Activated CD4-positive, alpha-beta memory T cell treated with anti-CD3 and anti-CD28 coated beads, Interleukin-2, amount 10 ng/mL, durations not matched to agents 7 days and 5 days (primary cell): ENCODE results near the gene PRKCSH. TPM values are rescaled to one million over a fixed set of nuclear protein-coding genes. Genes with fewer than 3 reads are reported as not detected.
"Not testable (repeated sequence)": the region's sequence is repeated elsewhere in the genome, so short reads cannot be mapped to it uniquely, and the experiment has no call there.

ENCODE experiments used
- CTCF ChIA-PET: fragments of 350-600 bp; sonication (Branson Sonifier 250); formaldehyde crosslinking; loops from one replicate; lab custom pipeline; 2021; ENCODE audit warnings: antibody characterized with exemption, inconsistent platforms; lab: Charles Lee
- POLR2A ChIA-PET: fragments of 350-600 bp; sonication (Branson Sonifier 250); formaldehyde crosslinking; loops from one replicate; lab custom pipeline; 2021; ENCODE audit warnings: antibody characterized with exemption; lab: Charles Lee
- DNase-seq: peaks from one replicate; pipeline ENCODE4 v3.0.0-alpha.2; 2020
- H3K27ac Mint-ChIP-seq: one replicate; pipeline ENCODE4 v1.8.0; 2021; ENCODE audit warnings: mild to moderate bottlenecking, mixed read lengths
- H3K27me3 Mint-ChIP-seq: one replicate; pipeline ENCODE4 v1.8.0; 2021; ENCODE audit warnings: mixed read lengths
- H3K36me3 Mint-ChIP-seq: one replicate; pipeline ENCODE4 v1.8.0; 2021; ENCODE audit warnings: low read depth, mixed read lengths
- H3K4me1 Mint-ChIP-seq: one replicate; pipeline ENCODE4 v1.8.0; 2021; ENCODE audit warnings: mixed read lengths
- H3K4me3 Mint-ChIP-seq: one replicate; pipeline ENCODE4 v1.8.0; 2021; ENCODE audit warnings: mild to moderate bottlenecking, mixed read lengths
- H3K9me3 Mint-ChIP-seq: one replicate; pipeline ENCODE4 v1.8.0; 2021; ENCODE audit warnings: mixed read lengths
- total RNA-seq, 2 experiments: library from RNA; stranded (reverse); gene quantifications; one replicate each; pipeline ENCODE4 v1.2.3, GENCODE V29; 2021

The PRKCSH gene
- total RNA-seq, 2 experiments from 2014 or later: 315 to 318 TPM

GRCh38 chr19:11447347-11448262, 12.2 kb downstream of the PRKCSH start:
- POLR2A ChIA-PET: interaction anchor here (1.0 kb wide), 1 partner anchor 72 kb away, joined by 4 read pairs; no protein-coding TSS in a partner anchor
- no peaks in the 10 kb centered on the region for H3K4me1 Mint-ChIP-seq
- CTCF ChIA-PET: interaction anchor here (1.3 to 2.2 kb wide), 2 partner anchors 10 to 35 kb away, joined by 3 to 5 read pairs; no protein-coding TSS in a partner anchor

GRCh38 chr19:11448410-11448809, 13.0 kb downstream of the PRKCSH start:
- DNase-seq: no peak
- no peaks in the 10 kb centered on the region for H3K9me3 Mint-ChIP-seq

More at GRCh38 chr19:11447347-11448262, 12.2 kb downstream of the PRKCSH start:
- DNase-seq: no peak
- H3K9me3 Mint-ChIP-seq: no peaks in the 10 kb centered on the region
- H3K4me3 Mint-ChIP-seq: no peak overlapping the region
- H3K27ac Mint-ChIP-seq: no peak overlapping the region
- peaks cover 33% of the 10 kb centered on the region for H3K36me3 Mint-ChIP-seq
- no peaks in the 10 kb centered on the region for H3K27me3 Mint-ChIP-seq

GRCh38 chr19:11448923-11449554, 13.6 kb downstream of the PRKCSH start:
- Mint-ChIP-seq H3K27ac (no peak overlapping the region), H3K36me3 (peaks cover 27% of the 10 kb centered on the region), H3K27me3 (no peaks in the 10 kb centered on the region), H3K9me3 (no peaks in the 10 kb centered on the region), H3K4me3 (no peak overlapping the region), H3K4me1 (no peaks in the 10 kb centered on the region)
- POLR2A ChIA-PET: interaction anchor here (1.4 kb wide), 1 partner anchor 68 kb away, joined by 3 read pairs; no protein-coding TSS in a partner anchor
- CTCF ChIA-PET: no interaction called here
- DNase-seq: no peak

More at GRCh38 chr19:11448410-11448809, 13.0 kb downstream of the PRKCSH start:
- ChIA-PET CTCF (interaction anchor here (1.3 kb wide), 1 partner anchor 11 kb away, joined by 3 read pairs; no protein-coding TSS in a partner anchor), POLR2A (interaction anchor here (1.4 kb wide), 1 partner anchor 67 kb away, joined by 3 read pairs; no protein-coding TSS in a partner anchor)
- H3K4me3 Mint-ChIP-seq: no peak overlapping the region
- no peaks in the 10 kb centered on the region for H3K27me3 Mint-ChIP-seq
- no peak overlapping the region for H3K27ac Mint-ChIP-seq
- H3K36me3 Mint-ChIP-seq: peaks cover 30% of the 10 kb centered on the region
- no peaks in the 10 kb centered on the region for H3K4me1 Mint-ChIP-seq

- Mint-ChIP-seq H3K9me3 (no peaks in the 10 kb centered on the region), H3K4me3 (no peak overlapping the region), H3K4me1 (no peaks in the 10 kb centered on the region), H3K36me3 (peaks cover 13% of the 10 kb centered on the region), H3K27ac (no peak overlapping the region), H3K27me3 (no peaks in the 10 kb centered on the region)
- CTCF ChIA-PET: no interaction called here
- no peak for DNase-seq
- POLR2A ChIA-PET: no interaction called here
These were observed 15.3 kb downstream of the PRKCSH start for GRCh38 chr19:11450570-11451326.

GRCh38 chr19:11451327-11451870, 16.0 kb downstream of the PRKCSH start:
- DNase-seq: no peak
- Mint-ChIP-seq H3K9me3 (no peaks in the 10 kb centered on the region), H3K36me3 (peaks cover 13% of the 10 kb centered on the region), H3K27me3 (no peaks in the 10 kb centered on the region), H3K4me1 (no peaks in the 10 kb centered on the region), H3K27ac (no peak overlapping the region), H3K4me3 (no peak overlapping the region)
- POLR2A ChIA-PET: no interaction called here
- CTCF ChIA-PET: no interaction called here

DNA sequence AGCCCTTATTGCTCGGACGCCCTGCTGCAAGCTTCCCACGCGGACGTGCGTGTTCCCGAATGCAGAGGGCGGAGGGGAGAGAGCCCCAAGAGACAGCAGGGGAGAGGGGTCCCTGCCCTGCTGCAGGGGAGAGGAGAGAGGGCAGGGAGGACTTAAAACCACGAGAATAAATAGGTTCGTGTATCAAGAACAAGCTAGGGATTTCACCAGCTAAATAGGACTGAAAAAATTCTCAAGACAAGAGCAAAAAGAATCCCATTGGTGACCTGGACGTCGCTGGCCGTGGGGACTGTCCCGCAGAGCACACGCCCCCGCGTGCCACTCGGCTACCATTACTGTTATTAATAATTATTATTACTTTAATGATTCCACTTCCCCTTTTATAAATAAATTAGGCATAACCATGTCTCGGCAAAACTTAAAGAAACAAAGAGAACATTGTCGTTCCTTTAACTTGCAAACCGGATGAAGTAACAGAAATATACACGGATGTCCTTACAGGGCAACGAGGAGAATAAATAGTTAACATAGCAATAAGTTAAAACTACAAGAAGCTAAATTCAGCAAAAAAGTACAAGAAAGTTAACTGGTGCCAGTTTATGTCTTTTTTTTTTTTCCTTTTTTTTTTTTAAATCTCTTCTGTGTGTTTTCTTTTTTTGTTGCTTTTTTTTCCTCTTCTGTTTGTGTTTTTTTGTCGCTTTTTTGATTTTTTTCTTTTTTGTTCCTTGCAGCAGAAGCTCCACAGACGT, 16.6 kb downstream of the PRKCSH start:
- no peaks in the 10 kb centered on the region for H3K4me1 Mint-ChIP-seq
- ChIA-PET CTCF (interaction anchor here (0.7 to 1.7 kb wide), 9 partner anchors 9 to 188 kb away, joined by 3 to 6 read pairs (median 3); partner anchors contain the start of genes ODAD3 and PRKCSH), POLR2A (interaction anchor here (0.6 kb wide), 1 partner anchor 31 kb away, joined by 4 read pairs; no protein-coding TSS in a partner anchor)
- peaks cover 13% of the 10 kb centered on the region for H3K36me3 Mint-ChIP-seq
- H3K27me3 Mint-ChIP-seq: no peaks in the 10 kb centered on the region
- no peak overlapping the region for H3K27ac Mint-ChIP-seq
- no peak for DNase-seq
- H3K4me3 Mint-ChIP-seq: no peak overlapping the region
- no peaks in the 10 kb centered on the region for H3K9me3 Mint-ChIP-seq

GRCh38 chr19:11452620-11453310, 17.3 kb downstream of the PRKCSH start:
- Mint-ChIP-seq H3K27me3 (no peaks in the 10 kb centered on the region), H3K9me3 (no peaks in the 10 kb centered on the region), H3K4me1 (no peaks in the 10 kb centered on the region), H3K4me3 (no peak overlapping the region), H3K36me3 (peaks cover 13% of the 10 kb centered on the region), H3K27ac (no peak overlapping the region)
- POLR2A ChIA-PET: no interaction called here
- no peak for DNase-seq
- CTCF ChIA-PET: interaction anchor here (0.7 to 1.7 kb wide), 9 partner anchors 8 to 188 kb away, joined by 3 to 6 read pairs (median 3); partner anchors contain the start of genes ODAD3 and PRKCSH

DNA sequence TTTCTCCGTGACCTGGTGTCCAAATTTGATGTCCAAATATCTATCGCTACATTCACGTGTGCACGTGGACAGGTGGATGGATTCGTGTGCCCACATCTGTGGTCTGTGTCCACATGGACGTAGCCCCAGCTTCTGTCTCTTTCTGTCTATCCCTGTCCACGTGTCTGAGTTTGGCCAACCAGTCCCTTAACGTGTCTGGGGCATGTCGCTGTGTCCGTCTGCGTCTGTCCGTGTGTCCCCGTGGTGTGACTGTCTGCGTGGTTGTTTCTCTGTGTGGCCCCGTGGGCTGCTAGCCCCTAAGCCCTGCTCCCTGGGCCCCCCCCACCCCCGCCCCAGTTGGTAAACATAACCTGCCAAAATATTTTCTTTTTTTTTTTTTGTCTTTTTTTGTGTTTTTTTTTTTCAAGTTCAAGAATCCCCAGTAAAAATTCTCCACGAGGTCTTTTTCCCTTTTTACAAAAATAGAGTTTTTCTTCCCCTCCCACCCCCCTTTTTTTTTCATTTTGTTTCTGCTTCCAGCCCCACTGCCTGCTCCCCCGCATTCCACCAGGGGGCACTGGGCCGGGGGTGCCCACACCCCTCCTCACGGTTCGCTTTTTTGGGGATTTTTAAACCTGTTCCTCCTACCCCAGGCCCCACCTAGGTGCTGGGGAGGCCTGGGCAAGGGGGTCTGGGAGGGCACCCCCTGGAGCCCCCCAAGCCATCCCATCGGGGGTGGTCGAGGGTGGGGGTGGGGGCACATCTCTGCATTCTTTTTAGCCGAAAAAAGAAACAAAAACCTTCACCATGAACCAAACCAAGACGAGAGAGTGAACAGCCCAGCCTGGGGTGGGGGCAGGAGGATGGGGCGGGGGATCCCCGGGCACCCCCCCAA, 18.3 kb downstream of the PRKCSH start:
- H3K36me3 Mint-ChIP-seq: peaks cover 13% of the 10 kb centered on the region
- no peak for DNase-seq
- H3K4me3 Mint-ChIP-seq: no peak overlapping the region
- no peak overlapping the region for H3K27ac Mint-ChIP-seq
- H3K27me3 Mint-ChIP-seq: no peaks in the 10 kb centered on the region
- ChIA-PET CTCF (interaction anchor here (1.7 kb wide), 1 partner anchor 19 kb away, joined by 6 read pairs; the partner anchor contains the start of genes ODAD3 and PRKCSH), POLR2A (no interaction called here)
- no peaks in the 10 kb centered on the region for H3K4me1 Mint-ChIP-seq
- H3K9me3 Mint-ChIP-seq: no peaks in the 10 kb centered on the region

- POLR2A ChIA-PET, H3K4me3 Mint-ChIP-seq, H3K4me1 Mint-ChIP-seq, H3K36me3 Mint-ChIP-seq, H3K27me3 Mint-ChIP-seq, DNase-seq, H3K27ac Mint-ChIP-seq, H3K9me3 Mint-ChIP-seq: not testable (repeated sequence)
- CTCF ChIA-PET: interaction anchor here (0.6 to 2.2 kb wide), 4 partner anchors 15 to 165 kb away, joined by 3 to 5 read pairs (median 3); no protein-coding TSS in a partner anchor
These were observed 19.8 kb downstream of the PRKCSH start for GRCh38 chr19:11455233-11455554.

DNA sequence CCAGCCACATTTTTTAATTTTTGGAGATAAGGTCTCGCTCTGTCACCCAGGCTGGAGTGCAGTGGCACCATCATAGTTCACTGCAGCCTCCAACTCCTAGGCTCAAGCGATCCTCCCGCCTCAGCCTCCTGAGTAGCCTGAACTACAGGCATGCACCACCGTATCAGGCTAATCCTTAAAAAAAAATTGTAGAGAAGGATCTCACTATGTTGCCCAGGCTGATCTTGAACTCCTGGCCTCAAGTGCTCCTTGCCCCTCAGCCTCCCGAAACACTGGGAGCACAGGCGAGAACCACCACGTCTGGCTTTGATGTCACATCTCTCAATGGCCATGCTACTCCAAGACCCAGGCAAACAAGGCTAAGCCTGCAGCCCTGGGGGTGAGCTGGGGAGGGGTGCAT, 21.2 kb downstream of the PRKCSH start:
- Mint-ChIP-seq H3K9me3 (no peaks in the 10 kb centered on the region), H3K27me3 (peaks cover 4% of the 10 kb centered on the region), H3K36me3 (no peaks in the 10 kb centered on the region), H3K4me3 (no peak overlapping the region), H3K27ac (no peak overlapping the region), H3K4me1 (no peaks in the 10 kb centered on the region)
- POLR2A ChIA-PET: no interaction called here
- DNase-seq: no peak
- CTCF ChIA-PET: interaction anchor here (2.2 kb wide), 1 partner anchor 26 kb away, joined by 5 read pairs; no protein-coding TSS in a partner anchor
